Embryonic facial prominence (tissue), 1 donor: Measurements from ENCODE around the gene PALLD.
"Not testable (repeated sequence)": the region's sequence is repeated elsewhere in the genome, so short reads cannot be mapped to it uniquely, and the experiment has no call there.

Experiments used
- DNase-seq: peaks from one replicate; pipeline ENCODE4 v3.0.0-alpha.2; 2016; ENCODE audit errors: extremely low spot score

The PALLD gene

GRCh38 chr4:168907119-168907698, 410.4 kb downstream of the PALLD start:
- DNase-seq, result no peak

GRCh38 chr4:168908093-168908492, 411.2 kb downstream of the PALLD start:
- DNase-seq, result no peak

GRCh38 chr4:168908851-168909273, 412.0 kb downstream of the PALLD start:
- DNase-seq, result peak; percentile 55

GRCh38 chr4:168914095-168914494, 417.2 kb downstream of the PALLD start:
- DNase-seq, result no peak

- peak; percentile 50 for DNase-seq
Observed at GRCh38 chr4:168917138-168917779, 420.4 kb downstream of the PALLD start.

- DNase-seq, result no peak
Observed at GRCh38 chr4:168919706-168920324, 423.0 kb downstream of the PALLD start.

DNA sequence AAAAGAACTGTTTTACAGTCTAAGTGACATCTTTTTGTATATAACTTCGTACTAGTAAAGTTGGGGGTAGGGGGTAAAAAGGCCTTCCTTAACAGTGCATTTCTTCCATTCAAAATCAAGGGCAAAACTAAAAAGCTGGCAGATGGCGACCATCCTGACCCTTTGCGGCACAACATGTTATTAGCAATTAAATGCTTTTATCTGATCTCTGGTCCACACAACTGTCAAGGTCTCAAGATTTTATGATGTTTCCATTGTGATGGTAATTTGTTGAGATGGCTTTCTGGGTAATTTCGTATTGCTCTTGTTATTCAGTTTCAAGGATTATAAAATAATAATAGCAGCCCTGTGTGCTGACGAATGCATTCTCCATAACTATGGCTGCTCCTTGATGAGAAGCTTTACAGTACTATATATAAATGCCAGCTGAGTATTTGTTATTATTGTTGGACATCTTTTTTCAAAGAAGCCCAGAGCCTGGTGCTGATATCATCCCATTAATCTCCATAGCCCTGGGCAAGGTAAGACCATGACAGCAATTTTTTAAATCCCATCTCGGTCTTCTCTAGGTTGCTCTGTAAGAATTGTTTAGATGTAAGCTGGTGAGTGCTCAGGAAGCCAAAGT, 423.7 kb downstream of the PALLD start:
- DNase-seq, result no peak

DNA sequence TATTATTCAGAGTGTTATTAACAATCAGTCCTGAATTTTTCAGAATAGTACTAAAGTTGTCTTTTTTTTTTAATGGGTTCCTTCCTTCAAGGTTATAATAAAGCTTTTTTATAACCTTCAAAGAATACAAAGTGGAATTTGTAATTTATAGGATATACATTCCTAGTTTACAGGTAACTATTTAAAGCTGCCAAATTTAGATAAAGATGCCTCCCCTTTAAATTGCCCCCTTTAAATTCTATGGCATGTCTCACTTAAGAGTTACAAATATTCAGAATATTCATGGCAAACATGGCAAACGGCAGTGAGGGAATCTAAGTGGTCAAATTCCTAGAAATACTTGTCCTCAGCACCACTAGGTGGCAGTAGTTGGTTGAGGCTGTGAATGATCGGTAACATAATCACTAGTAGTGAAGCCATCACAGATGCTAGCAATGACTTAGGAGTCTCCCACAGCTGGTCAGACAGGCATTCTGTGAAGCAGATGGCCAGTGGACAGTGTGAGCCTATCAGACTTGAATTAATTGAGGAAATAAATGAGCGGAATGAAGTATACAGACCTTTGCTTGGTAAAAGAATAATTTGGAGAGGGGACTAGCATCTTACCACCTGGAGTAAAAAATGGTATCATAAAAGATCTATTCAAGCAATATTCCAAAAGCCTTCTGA, 426.8 kb downstream of the PALLD start:
- DNase-seq, result peak; percentile 75

DNA sequence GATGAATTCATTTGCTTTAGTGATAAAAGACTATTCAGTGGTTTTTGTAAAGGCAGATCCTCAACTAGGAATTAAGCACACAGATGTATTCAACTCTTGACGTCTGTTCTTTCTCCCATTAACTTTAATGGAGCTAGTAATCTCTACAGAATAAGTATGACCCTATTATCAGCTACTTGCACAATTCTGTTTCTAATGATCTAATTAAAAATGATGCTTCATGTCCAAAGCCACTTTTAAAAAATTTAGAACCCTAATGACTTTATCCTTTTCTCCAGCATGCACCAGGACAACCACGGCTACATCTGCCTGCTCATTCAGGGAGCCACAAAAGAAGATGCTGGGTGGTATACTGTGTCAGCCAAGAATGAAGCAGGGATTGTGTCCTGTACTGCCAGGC, 427.8 kb downstream of the PALLD start:
- no peak for DNase-seq

DNA sequence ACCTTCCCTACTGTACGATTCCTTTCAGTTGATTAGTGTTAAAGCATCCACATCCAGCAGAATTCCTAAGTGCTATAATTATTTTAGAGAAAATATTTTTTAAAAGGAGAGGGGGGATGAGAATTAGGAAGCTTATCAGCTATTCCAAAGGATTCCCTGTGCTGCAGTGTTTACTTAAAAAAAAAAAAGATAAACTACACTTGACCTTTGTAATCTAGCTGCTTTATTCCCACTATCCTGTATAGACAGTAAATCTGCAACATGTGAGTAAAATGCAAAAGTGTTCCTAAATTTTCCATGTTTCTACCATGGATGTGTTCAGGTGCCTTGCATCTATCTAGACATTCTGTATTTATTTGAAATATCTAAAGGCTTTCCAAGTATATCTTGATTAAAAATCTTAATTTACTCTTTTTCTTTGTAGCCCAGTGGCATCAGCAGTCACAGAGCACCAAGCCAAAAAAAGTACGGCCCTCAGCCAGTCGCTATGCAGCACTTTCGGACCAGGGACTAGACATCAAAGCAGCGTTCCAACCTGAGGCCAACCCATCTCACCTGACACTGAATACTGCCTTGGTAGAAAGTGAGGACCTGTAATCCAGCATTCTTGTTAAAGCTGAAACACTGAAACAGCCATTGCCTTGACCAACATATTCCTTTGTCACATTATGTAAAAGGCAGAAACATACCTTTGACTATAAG, 429.1 kb downstream of the PALLD start:
- DNase-seq, result no peak

DNA sequence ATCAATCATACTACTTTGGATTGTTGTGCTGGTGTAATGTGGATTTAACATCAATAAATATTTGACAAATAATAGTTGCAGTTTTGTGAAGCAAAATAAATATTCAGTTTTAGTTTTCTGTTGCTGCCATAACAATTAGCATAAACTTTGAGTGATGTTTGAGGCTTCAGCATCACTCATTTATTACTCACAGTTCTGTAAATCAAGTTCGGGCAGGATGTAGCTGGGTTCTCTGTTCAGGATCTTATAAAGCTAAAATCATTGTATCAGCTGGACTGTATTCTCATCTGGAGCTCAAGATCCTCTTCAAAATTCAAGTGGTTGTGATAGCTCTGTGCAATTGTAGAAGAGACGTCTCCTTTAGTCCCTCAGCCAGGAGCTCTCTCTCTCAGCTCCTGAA, 431.5 kb downstream of the PALLD start:
- no peak for DNase-seq

- no peak for DNase-seq
Observed at GRCh38 chr4:168928875-168929274, 432.0 kb downstream of the PALLD start.

DNA sequence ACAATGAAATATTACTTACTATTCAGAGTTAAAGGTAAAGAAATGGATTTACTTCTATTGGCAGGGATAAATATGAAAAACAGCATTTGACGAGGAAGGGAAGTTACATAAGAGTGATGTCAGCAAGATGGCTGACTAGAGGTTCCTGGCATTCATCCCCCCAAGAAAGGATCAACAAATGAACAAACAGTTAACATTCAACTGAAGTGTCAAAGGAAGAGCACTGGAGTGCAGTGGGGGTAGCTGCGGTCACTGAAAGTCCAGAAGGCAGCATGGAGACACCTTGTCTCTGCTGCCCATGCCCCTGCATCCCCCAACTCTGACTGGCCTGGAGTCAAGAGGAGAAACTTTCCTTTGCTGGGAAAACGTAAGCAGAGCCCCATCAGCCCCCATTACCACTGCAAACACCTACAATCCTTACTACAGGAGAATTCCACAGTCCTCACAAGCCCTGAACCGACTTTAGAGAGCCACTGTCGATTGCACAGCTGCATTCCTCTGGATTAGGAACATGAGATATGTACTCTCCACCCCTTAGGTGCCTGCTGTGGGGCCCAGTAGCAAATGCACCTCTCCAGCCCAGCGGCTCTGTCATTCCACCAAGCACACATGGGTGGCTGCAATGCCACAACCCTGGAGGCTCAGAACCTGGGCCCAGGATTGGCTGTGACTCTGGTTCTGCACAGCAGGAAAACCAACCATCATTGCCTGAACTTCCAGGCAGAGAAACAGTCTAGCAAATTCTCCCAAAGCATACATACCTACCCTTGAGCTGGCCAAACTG, 433.8 kb downstream of the PALLD start:
- DNase-seq, result no peak

DNA sequence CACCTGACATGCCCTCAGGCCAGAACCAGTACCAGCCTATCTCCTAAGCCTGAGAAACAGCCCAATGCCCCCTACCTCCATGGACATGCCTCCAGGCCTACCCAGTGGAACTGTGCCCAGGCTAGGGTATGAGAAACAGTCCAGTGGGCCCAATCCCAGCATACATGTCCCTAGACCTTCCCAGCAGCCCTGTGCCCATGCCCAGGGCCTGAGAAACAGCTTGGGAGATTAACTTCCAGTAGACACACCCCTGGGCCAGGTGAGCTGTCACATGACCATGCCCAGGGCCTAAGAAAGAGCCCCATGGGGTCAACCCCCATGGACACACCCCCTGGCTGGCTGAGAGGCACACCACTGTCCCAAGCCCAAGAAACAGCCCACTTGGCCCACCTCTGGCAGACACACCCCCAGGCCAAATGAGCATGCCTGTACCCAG, 434.4 kb downstream of the PALLD start:
- DNase-seq, result no peak

DNA sequence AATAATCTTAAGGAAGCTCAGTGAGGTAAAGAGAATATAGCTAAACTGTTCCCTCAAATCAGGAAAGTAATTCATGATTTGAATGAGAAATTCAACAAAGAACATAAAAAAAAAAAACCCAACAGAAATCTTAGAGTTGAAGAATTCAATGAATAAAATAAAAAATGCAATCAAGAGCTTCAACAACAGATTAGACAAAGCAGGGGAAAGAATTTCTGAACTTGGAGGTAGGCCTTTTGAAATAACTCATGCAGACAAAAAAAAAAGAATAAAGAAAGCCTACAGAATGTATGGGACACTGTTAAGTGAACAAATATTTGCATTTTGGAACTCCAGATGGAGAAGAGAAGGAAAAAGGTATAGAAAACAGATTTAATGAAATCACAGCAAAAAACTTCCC, 435.3 kb downstream of the PALLD start:
- DNase-seq, result no peak

GRCh38 chr4:168933423-168933822, 436.6 kb downstream of the PALLD start:
- no peak for DNase-seq

DNA sequence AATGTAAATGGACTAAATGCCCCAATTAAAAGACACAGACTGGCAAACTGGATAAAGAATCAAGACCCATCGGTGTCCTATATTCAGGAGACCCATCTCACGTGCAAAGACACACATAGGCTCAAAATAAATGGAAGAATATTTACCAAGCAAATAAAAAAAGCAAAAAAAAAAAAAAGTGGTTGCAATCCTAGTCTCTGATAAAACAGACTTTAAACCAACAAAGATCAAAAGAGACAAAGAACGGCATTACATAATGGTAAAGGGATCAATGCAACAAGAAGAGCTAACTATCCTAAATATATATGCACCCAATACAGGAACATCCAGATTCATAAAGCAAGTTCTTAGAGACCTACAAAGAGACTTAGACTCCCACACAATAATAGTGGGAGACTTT, 440.6 kb downstream of the PALLD start:
- DNase-seq, result not testable (repeated sequence)

DNA sequence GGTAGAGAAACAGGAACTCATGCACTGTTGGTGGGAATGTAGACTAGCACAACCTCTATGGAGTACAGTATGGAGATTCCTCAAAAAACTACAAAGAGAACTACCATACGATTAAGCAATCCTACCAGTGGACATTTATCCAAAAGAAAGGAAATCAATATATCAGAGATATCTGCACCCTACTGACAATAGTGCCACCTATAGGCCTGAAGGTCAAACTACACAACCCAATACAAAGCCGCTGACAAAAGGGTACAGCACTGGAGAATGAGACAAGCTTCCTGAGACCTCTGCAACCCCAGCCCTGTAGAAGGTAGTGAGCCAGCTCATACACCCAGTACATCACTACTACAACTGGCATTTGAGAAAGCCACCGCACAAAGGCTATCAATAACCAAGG, 446.1 kb downstream of the PALLD start:
- DNase-seq, result no peak

- DNase-seq, result no peak
Observed at GRCh38 chr4:168945291-168945690, 448.4 kb downstream of the PALLD start.

DNA sequence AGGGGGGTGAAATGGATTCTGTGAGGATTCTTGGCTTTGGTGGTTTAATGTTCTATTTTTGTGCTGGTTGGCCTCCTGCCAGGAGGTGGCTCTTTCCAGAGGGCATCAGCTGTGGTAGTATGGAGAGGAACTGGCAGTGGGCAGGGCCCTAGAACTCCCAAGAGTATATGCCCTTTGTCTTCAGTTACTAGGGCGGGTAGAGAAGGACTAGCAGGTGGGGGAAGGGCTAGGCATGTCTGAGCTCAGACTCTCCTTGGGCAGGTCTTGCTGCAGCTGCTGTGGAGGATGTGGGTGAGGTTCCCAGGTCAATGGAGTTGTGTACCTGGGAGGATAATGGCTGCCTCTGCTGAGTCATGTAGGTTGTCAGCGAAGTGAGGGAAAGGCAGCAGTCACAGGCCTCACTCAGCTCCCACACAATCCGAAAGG, 456.0 kb downstream of the PALLD start:
- not testable (repeated sequence) for DNase-seq

- DNase-seq, result no peak
Observed at GRCh38 chr4:168955674-168956073, 458.8 kb downstream of the PALLD start.
